ENCODE measurements around the gene MEI4. TPM values are rescaled to one million over a fixed set of nuclear protein-coding genes. Genes with fewer than 3 reads are reported as not detected.

MEI4 gene
- total and polyA plus RNA-seq, 2 of the 4 experiments (the other 2 are of a cell fraction) = not detected

DNA sequence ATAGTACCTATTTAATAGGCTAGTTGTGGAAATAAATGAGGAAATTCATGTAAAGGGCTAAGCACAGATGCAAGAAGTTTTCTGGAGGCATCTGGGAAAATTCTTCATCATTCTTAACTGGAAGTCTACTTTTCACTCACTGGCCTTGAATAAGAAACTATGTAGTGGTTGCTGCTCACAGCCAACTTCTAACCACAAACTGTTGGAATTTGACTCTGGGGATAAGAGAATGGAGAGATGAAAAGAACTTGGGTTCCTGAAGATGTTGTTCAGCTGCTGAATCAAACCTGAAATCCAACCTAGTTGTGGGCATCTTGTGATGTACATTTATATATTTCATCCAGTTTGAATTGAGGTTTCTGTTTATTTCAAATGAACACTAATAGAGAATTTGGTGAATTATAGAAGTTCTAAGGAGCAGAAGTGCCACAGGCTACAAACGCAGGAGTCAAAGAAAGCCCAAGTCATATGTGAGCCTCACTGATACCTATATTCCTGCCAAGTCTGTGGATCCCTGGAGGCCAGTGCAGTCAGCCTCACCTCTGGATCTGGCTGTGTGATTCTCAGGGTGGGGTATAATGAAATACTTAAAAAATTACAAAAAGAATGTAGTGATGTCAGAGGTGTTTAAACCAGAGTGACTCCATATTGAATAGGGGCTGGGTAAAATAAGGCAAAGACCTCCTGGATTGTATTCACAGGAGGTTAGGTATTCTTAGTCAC, 18.7 kb upstream of the MEI4 start:
- Histone ChIP-seq H2AK5ac (ENCODE audit: low read depth, low read length) (no peak overlapping the region), H2BK15ac (ENCODE audit: low read depth, low read length) (no peak overlapping the region), H2BK120ac (ENCODE audit: low read depth, low read length) (no peak overlapping the region), H3K4me1 (ENCODE audit: control insufficient read depth, insufficient read depth, low read length) (no peaks in the 10 kb centered on the region), H2BK20ac (ENCODE audit: low read depth, low read length) (no peak overlapping the region), H3K79me1 (ENCODE audit: low read depth in 1 of 2, low read length in 2 of 2) (no peaks in the 10 kb centered on the region), H3K4me2 (ENCODE audit: low read depth, low read length) (no peak overlapping the region), H3K27ac (ENCODE audit: insufficient read depth, low read length) (no peak overlapping the region), H3K23ac (ENCODE audit: low read depth, low read length) (no peak overlapping the region), H3K18ac (ENCODE audit: low read depth, low read length) (no peak overlapping the region), H3K4me3 (ENCODE audit: insufficient read depth, low read depth, low read length) (no peak overlapping the region), H2AK9ac (replicated peaks; ENCODE audit: low read depth, low read length, poor library complexity) (no peak overlapping the region), H2AFZ (replicated peaks; ENCODE audit: low read length, poor library complexity) (no peak overlapping the region), H4K91ac (ENCODE audit: insufficient read depth, low read depth, low read length) (no peak overlapping the region), H2BK5ac (ENCODE audit: low read depth, low read length, poor library complexity, severe bottlenecking) (no peak overlapping the region), H3K4ac (ENCODE audit: low read depth, low read length) (no peak overlapping the region), H4K8ac (ENCODE audit: low read depth in 2 of 2, low read length in 2 of 2) (no peak overlapping the region), H3K9ac (ENCODE audit: low read depth, low read length) (no peak overlapping the region), H3K56ac (ENCODE audit: extremely low read depth, insufficient read depth, low read length) (no peak overlapping the region), H4K5ac (ENCODE audit: low read depth, low read length) (no peak overlapping the region), H3K14ac (replicated peaks; ENCODE audit: low read depth, low read length) (no peak overlapping the region), H4K20me1 (ENCODE audit: insufficient read depth, low read length) (no peaks in the 10 kb centered on the region), H3K9me1 (ENCODE audit: insufficient read depth, low read length) (no peaks in the 10 kb centered on the region), H3K36me3 (ENCODE audit: control insufficient read depth, insufficient read depth, low read length) (no peaks in the 10 kb centered on the region), H3K27me3 (ENCODE audit: control insufficient read depth, insufficient read depth, low read length) (no peaks in the 10 kb centered on the region), H3K9me3 (ENCODE audit: control insufficient read depth, insufficient read depth, low read length) (peaks cover 2% of the 10 kb centered on the region; the same call in 1 of the 2 replicates)
- ATAC-seq (ENCODE audit: low read depth) = no peak
- no peak for DNase-seq
- no CpG with 5 or more reads among the region's 1 CpG for WGBS, 2 experiments (ENCODE audit: extremely low coverage in 2 of 2, insufficient read length in 1 of 2)
- no TSS peak for BruUV-seq (replicated peaks)
- dilution Hi-C loops (cut with HindIII; ENCODE audit: low sequenced_read_pairs, unreplicated experiment) = no loop called here
- ChIA-PET CTCF (no interaction called here), POLR2A (ENCODE audit: unreplicated experiment) (no interaction called here)
- no peak for TF ChIP-seq POLR2A (IDR thresholded peaks at IDR 0.05; ENCODE audit: low read depth, low read length)
- TF ChIP-seq MAFK (IDR thresholded peaks at IDR 0.05; ENCODE audit: low read depth, low read length) = no peak
- no peak for TF ChIP-seq RFX5 (IDR thresholded peaks at IDR 0.05; ENCODE audit: low read depth, low read length)
- no peak for TF ChIP-seq RCOR1 (IDR thresholded peaks at IDR 0.05; ENCODE audit: insufficient replicate concordance, low read length)
- TF ChIP-seq NFE2L2 (IDR thresholded peaks at IDR 0.05; ENCODE audit: low read depth, low read length) = no peak
- no peak for TF ChIP-seq CEBPB (IDR thresholded peaks at IDR 0.05; ENCODE audit: low read depth, low read length)
- TF ChIP-seq MAZ (IDR thresholded peaks at IDR 0.05; ENCODE audit: borderline replicate concordance, low read depth, low read length) = no peak
- TF ChIP-seq, protein P1, sequence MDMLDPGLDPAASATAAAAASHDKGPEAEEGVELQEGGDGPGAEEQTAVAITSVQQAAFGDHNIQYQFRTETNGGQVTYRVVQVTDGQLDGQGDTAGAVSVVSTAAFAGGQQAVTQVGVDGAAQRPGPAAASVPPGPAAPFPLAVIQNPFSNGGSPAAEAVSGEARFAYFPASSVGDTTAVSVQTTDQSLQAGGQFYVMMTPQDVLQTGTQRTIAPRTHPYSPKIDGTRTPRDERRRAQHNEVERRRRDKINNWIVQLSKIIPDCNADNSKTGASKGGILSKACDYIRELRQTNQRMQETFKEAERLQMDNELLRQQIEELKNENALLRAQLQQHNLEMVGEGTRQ (IDR thresholded peaks at IDR 0.05; ENCODE audit: low read depth, low read length) = no peak
- TF ChIP-seq FOS (IDR thresholded peaks at IDR 0.05; ENCODE audit: low read depth, low read length) = no peak
- no peak for TF ChIP-seq SMC3 (IDR thresholded peaks at IDR 0.05; ENCODE audit: low read depth, low read length)
- no peak for TF ChIP-seq RAD21 (IDR thresholded peaks at IDR 0.05; ENCODE audit: low read length)
- TF ChIP-seq CHD1 (IDR thresholded peaks at IDR 0.05; ENCODE audit: low read depth, low read length) = no peak
- TF ChIP-seq, protein P2, sequence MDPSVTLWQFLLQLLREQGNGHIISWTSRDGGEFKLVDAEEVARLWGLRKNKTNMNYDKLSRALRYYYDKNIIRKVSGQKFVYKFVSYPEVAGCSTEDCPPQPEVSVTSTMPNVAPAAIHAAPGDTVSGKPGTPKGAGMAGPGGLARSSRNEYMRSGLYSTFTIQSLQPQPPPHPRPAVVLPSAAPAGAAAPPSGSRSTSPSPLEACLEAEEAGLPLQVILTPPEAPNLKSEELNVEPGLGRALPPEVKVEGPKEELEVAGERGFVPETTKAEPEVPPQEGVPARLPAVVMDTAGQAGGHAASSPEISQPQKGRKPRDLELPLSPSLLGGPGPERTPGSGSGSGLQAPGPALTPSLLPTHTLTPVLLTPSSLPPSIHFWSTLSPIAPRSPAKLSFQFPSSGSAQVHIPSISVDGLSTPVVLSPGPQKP (IDR thresholded peaks at IDR 0.05; ENCODE audit: borderline replicate concordance, low read depth, low read length) = no peak
- TF ChIP-seq BHLHE40 (IDR thresholded peaks at IDR 0.05; ENCODE audit: low read depth, low read length) = no peak
- intact Hi-C loops (cut with micrococcal nuclease) = no loop called here
- in situ Hi-C loops (cut with MboI; ENCODE audit: low sequenced_read_pairs) = no loop called here
